C4-2B (cell line): ENCODE results near the gene ZNF227.

Experiments
- CTCF ChIP-seq: fragments of 450-650 bp; conservative IDR thresholded peaks from 2 replicates; pipeline ENCODE4 v1.5.1; 2017; ENCODE audit warnings: mild to moderate bottlenecking
- ZFX ChIP-seq: fragments of 450-650 bp; IDR thresholded peaks from 2 replicates; pipeline ENCODE4 v1.6.1; 2017

GRCh38 chr19:44182145-44182544 is 30.2 kb upstream of the ZNF227 start:
- TF ChIP-seq CTCF (no peak), ZFX (no peak)
